HG03280 (cell line): Measurements from ENCODE around the gene TMEM135.
A peak's percentile ranks its signal among the peaks of the same experiment; 100 is the strongest.

Experiments used
- ATAC-seq: cut with Tn5 transposase; IDR thresholded peaks from one replicate; pipeline ENCODE4 v1.9.1; 2021; ENCODE audit warnings: mild to moderate bottlenecking, moderate library complexity; ENCODE audit not compliant: unreplicated experiment

TMEM135 gene

GRCh38 chr11:87347441-87347840 is 309.7 kb downstream of the TMEM135 start:
- no peak for ATAC-seq

GRCh38 chr11:87347854-87348253 is 310.1 kb downstream of the TMEM135 start:
- no peak for ATAC-seq

GRCh38 chr11:87351676-87352075 is 313.9 kb downstream of the TMEM135 start:
- ATAC-seq = no peak

GRCh38 chr11:87352759-87353707 is 315.3 kb downstream of the TMEM135 start:
- ATAC-seq = peak; percentile 97

- no peak for ATAC-seq
Observed at GRCh38 chr11:87353771-87354345, 316.1 kb downstream of the TMEM135 start.

GRCh38 chr11:87355596-87355995 is 317.9 kb downstream of the TMEM135 start:
- no peak for ATAC-seq

GRCh38 chr11:87356428-87356827 is 318.7 kb downstream of the TMEM135 start:
- no peak for ATAC-seq

- ATAC-seq = no peak
Observed at GRCh38 chr11:87358461-87358860, 320.7 kb downstream of the TMEM135 start.

- no peak for ATAC-seq
Observed at GRCh38 chr11:87359401-87359800, 321.7 kb downstream of the TMEM135 start.

- no peak for ATAC-seq
Observed at GRCh38 chr11:87361891-87362290, 324.2 kb downstream of the TMEM135 start.

GRCh38 chr11:87366346-87366745 is 328.6 kb downstream of the TMEM135 start:
- ATAC-seq = no peak

- ATAC-seq = no peak
Observed at GRCh38 chr11:87366763-87367405, 329.1 kb downstream of the TMEM135 start.

GRCh38 chr11:87368151-87368550 is 330.4 kb downstream of the TMEM135 start:
- no peak for ATAC-seq

GRCh38 chr11:87368858-87369480 is 331.2 kb downstream of the TMEM135 start:
- no peak for ATAC-seq

- ATAC-seq = no peak
Observed at GRCh38 chr11:87369888-87370287, 332.2 kb downstream of the TMEM135 start.

- ATAC-seq = no peak
Observed at GRCh38 chr11:87372065-87372464, 334.3 kb downstream of the TMEM135 start.
